ENCODE measurements around the gene RSRP1. TPM values are rescaled to one million over a fixed set of nuclear protein-coding genes. Genes with fewer than 3 reads are reported as not detected.
A peak's percentile ranks its signal among the peaks of the same experiment; 100 is the strongest.

Gene RSRP1
- total RNA-seq, 1 experiment from 2014 or later: 82.9 TPM

GRCh38 chr1:25232027-25232865, 15.0 kb downstream of the RSRP1 start, which contains the start of gene SYF2 (continued):
- TF ChIP-seq TCF7L2 (IDR thresholded peaks at IDR 0.05; ENCODE audit: borderline replicate concordance, extremely low read depth, insufficient read depth, insufficient read length) (peak; percentile 70), YY1 (IDR thresholded peaks at IDR 0.05; ENCODE audit: extremely low read depth, insufficient replicate concordance, low read depth, low read length) (peak; percentile 92), ELF1 (IDR thresholded peaks at IDR 0.05; ENCODE audit: borderline replicate concordance, low read depth) (peak; percentile 97), ZFX (IDR thresholded peaks at IDR 0.05) (peak; percentile 86), CEBPB (IDR thresholded peaks at IDR 0.05; ENCODE audit: low read depth) (no peak)

DNA sequence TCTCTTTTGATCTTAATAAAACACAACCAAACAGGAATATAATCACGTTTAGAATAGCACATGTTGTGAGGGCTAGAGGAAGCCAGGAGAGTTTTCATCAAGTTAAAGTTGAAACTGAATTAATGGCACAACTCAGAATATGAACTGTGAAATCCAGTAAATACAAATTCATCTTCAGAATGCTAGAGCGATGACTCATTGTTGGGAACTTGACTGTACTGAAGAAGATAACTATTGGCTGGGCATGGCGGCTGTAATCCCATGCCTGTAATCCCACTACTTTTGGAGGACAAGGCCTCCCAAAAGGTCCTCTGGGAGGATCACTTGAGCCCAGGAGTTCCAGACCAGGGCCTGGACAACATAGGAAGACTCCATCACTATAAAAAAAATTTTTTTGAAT, 23.8 kb downstream of the RSRP1 start:
- Histone ChIP-seq H2AFZ (ENCODE audit: low read depth, low read length, poor library complexity, severe bottlenecking) (no peak overlapping the region), H3K36me3 (ENCODE audit: control insufficient read depth in 1 of 2, insufficient read depth in 2 of 2, low read length in 2 of 2) (peaks cover 43 to 53% of the 10 kb centered on the region in 2 experiments; a peak in 3 of 4 replicates), H3K27ac (ENCODE audit: low read depth, low read length) (no peak overlapping the region), H3K4me2 (ENCODE audit: low read length) (no peak overlapping the region), H3K27me3 (ENCODE audit: insufficient read depth, low read length) (no peaks in the 10 kb centered on the region), H3K9ac (ENCODE audit: low read length) (no peak overlapping the region), H3K4me1 (ENCODE audit: control insufficient read depth in 1 of 2, insufficient read depth in 2 of 2, low read length in 2 of 2) (peaks cover 0 to 23% of the 10 kb centered on the region in 2 experiments; a peak in 3 of 4 replicates), H3K79me2 (ENCODE audit: insufficient read depth, low read length) (no peaks in the 10 kb centered on the region), H4K20me1 (ENCODE audit: insufficient read depth) (no peaks in the 10 kb centered on the region), H3K9me2 (ENCODE audit: insufficient read depth) (no peaks in the 10 kb centered on the region), H3K4me3 (replicated peaks in 1 of 2; ENCODE audit: low read depth in 1 of 2, low read length in 2 of 2) (no peak overlapping the region), H3K9me3 (ENCODE audit: control insufficient read depth in 1 of 2, insufficient read depth in 1 of 2, low read depth in 1 of 2, low read length in 2 of 2) (no peaks in the 10 kb centered on the region)
- BruUV-seq (replicated peaks): no TSS peak
- ChIA-PET RAD21 (ENCODE audit: low non-redundant PET in 1 of 2, low total read pairs in 2 of 2, uncharacterized antibody in 2 of 2, unreplicated experiment in 2 of 2) (no interaction called here), CTCF (no interaction called here), POLR2A (no interaction called here)
- no peak for DNase-seq (ENCODE audit: low read depth, low spot score)
- intact Hi-C loops (cut with micrococcal nuclease): no loop called here
- TF ChIP-seq JUND (IDR thresholded peaks at IDR 0.05): no peak
- TF ChIP-seq CEBPB (IDR thresholded peaks at IDR 0.05; ENCODE audit: low read depth): no peak
- no peak for TF ChIP-seq POLR2AphosphoS5 (IDR thresholded peaks at IDR 0.05; ENCODE audit: low read depth, low read length)
- TF ChIP-seq MAX (IDR thresholded peaks at IDR 0.05): no peak
- TF ChIP-seq EGR1 (IDR thresholded peaks at IDR 0.05; ENCODE audit: low read depth): no peak
- TF ChIP-seq EZH2 (IDR thresholded peaks at IDR 0.05): no peak
- TF ChIP-seq TCF7L2 (IDR thresholded peaks at IDR 0.05; ENCODE audit: borderline replicate concordance, extremely low read depth, insufficient read depth, insufficient read length): no peak
- TF ChIP-seq ZFX (IDR thresholded peaks at IDR 0.05): no peak
- no peak for TF ChIP-seq RAD21 (IDR thresholded peaks at IDR 0.05; ENCODE audit: low read depth)
- no peak for ATAC-seq
